ENCODE measurements around the gene PTRH1.

DNA sequence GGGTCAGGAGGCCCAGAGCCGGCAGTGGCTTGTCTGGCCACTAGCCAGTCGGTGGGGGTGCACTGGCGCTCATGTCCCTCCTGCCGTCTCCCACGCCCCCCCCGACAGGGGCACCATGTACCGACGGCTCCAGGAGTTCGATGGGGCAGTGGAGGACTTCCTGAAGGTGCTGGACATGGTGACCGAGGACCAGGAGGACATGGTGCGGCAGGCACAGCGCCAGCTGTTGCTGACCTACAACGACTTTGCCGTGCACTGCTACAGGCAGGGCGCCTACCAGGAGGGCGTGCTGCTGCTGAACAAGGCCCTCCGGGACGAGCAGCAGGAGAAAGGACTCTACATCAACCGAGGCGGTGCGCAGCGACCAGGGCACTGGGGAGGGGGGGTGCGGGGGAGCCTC, 8.5 kb upstream of the PTRH1 start:
- TF ChIP-seq, protein P1, sequence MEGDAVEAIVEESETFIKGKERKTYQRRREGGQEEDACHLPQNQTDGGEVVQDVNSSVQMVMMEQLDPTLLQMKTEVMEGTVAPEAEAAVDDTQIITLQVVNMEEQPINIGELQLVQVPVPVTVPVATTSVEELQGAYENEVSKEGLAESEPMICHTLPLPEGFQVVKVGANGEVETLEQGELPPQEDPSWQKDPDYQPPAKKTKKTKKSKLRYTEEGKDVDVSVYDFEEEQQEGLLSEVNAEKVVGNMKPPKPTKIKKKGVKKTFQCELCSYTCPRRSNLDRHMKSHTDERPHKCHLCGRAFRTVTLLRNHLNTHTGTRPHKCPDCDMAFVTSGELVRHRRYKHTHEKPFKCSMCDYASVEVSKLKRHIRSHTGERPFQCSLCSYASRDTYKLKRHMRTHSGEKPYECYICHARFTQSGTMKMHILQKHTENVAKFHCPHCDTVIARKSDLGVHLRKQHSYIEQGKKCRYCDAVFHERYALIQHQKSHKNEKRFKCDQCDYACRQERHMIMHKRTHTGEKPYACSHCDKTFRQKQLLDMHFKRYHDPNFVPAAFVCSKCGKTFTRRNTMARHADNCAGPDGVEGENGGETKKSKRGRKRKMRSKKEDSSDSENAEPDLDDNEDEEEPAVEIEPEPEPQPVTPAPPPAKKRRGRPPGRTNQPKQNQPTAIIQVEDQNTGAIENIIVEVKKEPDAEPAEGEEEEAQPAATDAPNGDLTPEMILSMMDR (IDR thresholded peaks at IDR 0.05; ENCODE audit: low read length), result no peak
- no peak for TF ChIP-seq EZH2 (IDR thresholded peaks at IDR 0.05; ENCODE audit: borderline replicate concordance, low read length)

All from OCI-LY1 (cell line).